Keratinocyte (primary cell): ENCODE results near the gene CDKAL1. TPM values are rescaled to one million over a fixed set of nuclear protein-coding genes. Genes with fewer than 3 reads are reported as not detected.
"Not testable (repeated sequence)": the region's sequence is repeated elsewhere in the genome, so short reads cannot be mapped to it uniquely, and the experiment has no call there.

Experiments used
- DNase-seq: peaks from one replicate; pipeline ENCODE4 v3.0.0-alpha.2; 2011; ENCODE audit warnings: low read depth, missing footprints, low spot score
- FAIRE-seq: peaks from 2 replicates; lab custom pipeline; 2011; peaks lifted over from hg19 to GRCh38; lab: Jason Lieb, UNC
- H2AFZ ChIP-seq: 2 replicates; pipeline ENCODE4 v1.6.0; 2012; ENCODE audit warnings: low read length, control low read depth, inconsistent platforms; ENCODE audit not compliant: control insufficient read depth
- H3K27ac ChIP-seq: 2 replicates; pipeline ENCODE4 v1.5.1; 2011; ENCODE audit warnings: low read length; ENCODE audit not compliant: control insufficient read depth, insufficient read depth
- H3K27me3 ChIP-seq: 3 replicates; pipeline ENCODE4 v1.6.0; 2011; ENCODE audit warnings: low read length; ENCODE audit not compliant: control insufficient read depth, insufficient read depth; ENCODE audit errors: extremely low read depth
- H3K36me3 ChIP-seq, 2 experiments: 2 replicates in 1 of 2; 3 replicates in 1 of 2; pipeline ENCODE4 v1.5.1; 2011; ENCODE audit warnings: low read length in 2 of 2, mild to moderate bottlenecking in 1 of 2; ENCODE audit not compliant: control insufficient read depth in 2 of 2, insufficient read depth in 2 of 2; ENCODE audit errors: extremely low read depth in 1 of 2
- H3K4me1 ChIP-seq: 3 replicates; pipeline ENCODE4 v1.5.1; 2011; ENCODE audit warnings: low read length; ENCODE audit not compliant: control insufficient read depth, insufficient read depth; ENCODE audit errors: extremely low read depth
- H3K4me2 ChIP-seq: 3 replicates; pipeline ENCODE4 v1.6.0; 2011; ENCODE audit warnings: low read depth, low read length; ENCODE audit not compliant: control insufficient read depth, insufficient read depth; ENCODE audit errors: extremely low read depth
- H3K4me3 ChIP-seq, 3 experiments: fragments of 200-600 bp in 1 of 3; sonication (generic) in 1 of 3; 2 replicates in 2 of 3; 3 replicates in 1 of 3; pipeline ENCODE4 v1.5.1; 2011 to 2016; ENCODE audit warnings: low read length in 3 of 3, mild to moderate bottlenecking in 3 of 3, control low read depth in 2 of 3, inconsistent platforms in 1 of 3, low read depth in 1 of 3, mixed read lengths in 1 of 3, mixed run types in 1 of 3, moderate library complexity in 1 of 3; ENCODE audit not compliant: control insufficient read depth in 2 of 3, insufficient read depth in 2 of 3; ENCODE audit errors: extremely low read depth in 1 of 3
- H3K79me2 ChIP-seq: 2 replicates; pipeline ENCODE4 v1.6.0; 2012; ENCODE audit warnings: low read length; ENCODE audit not compliant: control insufficient read depth, insufficient read depth
- H3K9ac ChIP-seq: 3 replicates; pipeline ENCODE4 v1.6.0; 2011; ENCODE audit warnings: low read length; ENCODE audit not compliant: control insufficient read depth, insufficient read depth; ENCODE audit errors: extremely low read depth
- H3K9me1 ChIP-seq: 3 replicates; pipeline ENCODE4 v1.6.0; 2011; ENCODE audit warnings: low read length; ENCODE audit not compliant: control insufficient read depth, insufficient read depth; ENCODE audit errors: extremely low read depth
- H3K9me3 ChIP-seq: 2 replicates; pipeline ENCODE4 v1.5.1; 2012; ENCODE audit warnings: low read depth, low read length; ENCODE audit not compliant: control insufficient read depth
- H4K20me1 ChIP-seq: 3 replicates; pipeline ENCODE4 v1.6.0; 2011; ENCODE audit warnings: low read length; ENCODE audit not compliant: control insufficient read depth, insufficient read depth; ENCODE audit errors: extremely low read depth
- CTCF ChIP-seq, 3 experiments: IDR thresholded peaks in 1 of 3; conservative IDR thresholded peaks in 1 of 3; optimal IDR thresholded peaks in 1 of 3; 2 replicates in 2 of 3; 3 replicates in 1 of 3; pipeline versions ENCODE3 to v1.5.1; 2011; ENCODE audit warnings: low read length in 3 of 3, mild to moderate bottlenecking in 3 of 3, moderate library complexity in 2 of 3, control low read depth in 1 of 3, inconsistent platforms in 1 of 3; ENCODE audit not compliant: insufficient read depth in 2 of 3; ENCODE audit errors: extremely low read depth in 1 of 3
- EZH2 ChIP-seq: IDR thresholded peaks from one replicate; pipeline ENCODE4 v1.6.1; 2012; ENCODE audit warnings: inconsistent platforms, mild to moderate bottlenecking, low read length, moderate library complexity
- dilution Hi-C: fragments of 300-500 bp; cut with MboI; formaldehyde crosslinking; loops from one replicate; pipeline ENCODE4 v1.7.0; 2020; ENCODE audit warnings: low sequenced_read_pairs; ENCODE audit not compliant: extremely low pct_ligation_motif_present
- polyA plus RNA-seq, 5 experiments: library from polyadenylated mRNA; depleted of rRNA in 3 of 5; stranded (reverse) in 3 of 5; stranded (forward) in 1 of 5; unstranded in 1 of 5; fragments of >200 nt; gene quantifications; 1 replicate in 1 of 5; 2 replicates in 3 of 5; 3 replicates in 1 of 5; pipeline versions ENCODE4 v1.2.1 to v1.2.3, GENCODE V29; 2011 to 2012; ENCODE audit warnings: missing spikeins in 2 of 5, low read depth in 1 of 5, low replicate concordance in 1 of 5

The CDKAL1 gene
- polyA plus RNA-seq, 1 donor (not counting 4 experiments of a cell fraction or from before 2014, with no cell fraction given), result 5.6 TPM

GRCh38 chr6:21091411-21091810, 557.2 kb downstream of the CDKAL1 start:
- no peaks in the 10 kb centered on the region for H3K36me3 ChIP-seq
- no peaks in the 10 kb centered on the region for H4K20me1 ChIP-seq
- H3K27me3 ChIP-seq, result no peaks in the 10 kb centered on the region
- H3K4me2 ChIP-seq, result no peak overlapping the region
- no peak overlapping the region for H3K9ac ChIP-seq
- no peak for DNase-seq
- no peak overlapping the region for H3K27ac ChIP-seq
- H3K4me3 ChIP-seq, result no peak overlapping the region
- TF ChIP-seq EZH2, result no peak
- no peak for TF ChIP-seq CTCF (optimal IDR thresholded peaks at IDR 0.05 in 1 of 3, IDR thresholded peaks at IDR 0.05 in 1 of 3, conservative IDR thresholded peaks at IDR 0.05 in 1 of 3; ENCODE audit: extremely low read depth in 1 of 3, insufficient read depth in 2 of 3, low read length in 3 of 3)
- H3K4me1 ChIP-seq, result no peaks in the 10 kb centered on the region
- dilution Hi-C loops, result no loop called here
- no peaks in the 10 kb centered on the region for H3K9me1 ChIP-seq
- FAIRE-seq, result no peak
- no peaks in the 10 kb centered on the region for H3K9me3 ChIP-seq
- no peak overlapping the region for H2AFZ ChIP-seq
- no peaks in the 10 kb centered on the region for H3K79me2 ChIP-seq

- H4K20me1 ChIP-seq, H3K36me3 ChIP-seq, H3K4me1 ChIP-seq, H3K9me3 ChIP-seq, H3K79me2 ChIP-seq, H3K4me3 ChIP-seq, H3K9ac ChIP-seq, DNase-seq, H3K27ac ChIP-seq, H3K27me3 ChIP-seq, H2AFZ ChIP-seq, dilution Hi-C loops, H3K9me1 ChIP-seq, FAIRE-seq, H3K4me2 ChIP-seq: not testable (repeated sequence)
Observed at GRCh38 chr6:21092231-21092772, 558.0 kb downstream of the CDKAL1 start.

GRCh38 chr6:21095462-21095861, 561.2 kb downstream of the CDKAL1 start:
- no peak for DNase-seq
- no peak for FAIRE-seq
- H3K36me3 ChIP-seq, result no peaks in the 10 kb centered on the region
- H3K4me1 ChIP-seq, result no peaks in the 10 kb centered on the region
- no peak overlapping the region for H3K4me3 ChIP-seq
- H3K9me3 ChIP-seq, result no peaks in the 10 kb centered on the region
- H3K79me2 ChIP-seq, result no peaks in the 10 kb centered on the region
- H3K27ac ChIP-seq, result no peak overlapping the region
- TF ChIP-seq EZH2, result no peak
- no peak for TF ChIP-seq CTCF (optimal IDR thresholded peaks at IDR 0.05 in 1 of 3, IDR thresholded peaks at IDR 0.05 in 1 of 3, conservative IDR thresholded peaks at IDR 0.05 in 1 of 3; ENCODE audit: extremely low read depth in 1 of 3, insufficient read depth in 2 of 3, low read length in 3 of 3)
- dilution Hi-C loops, result no loop called here
- H2AFZ ChIP-seq, result no peak overlapping the region
- H3K9me1 ChIP-seq, result no peaks in the 10 kb centered on the region
- H4K20me1 ChIP-seq, result no peaks in the 10 kb centered on the region
- H3K27me3 ChIP-seq, result no peaks in the 10 kb centered on the region
- H3K9ac ChIP-seq, result no peak overlapping the region
- H3K4me2 ChIP-seq, result no peak overlapping the region
